Rectal smooth muscle tissue (tissue), 1 donor: ENCODE data around the gene CROCC2.

Source experiments
- H3K27ac ChIP-seq: one replicate; pipeline ENCODE4 v1.7.0; 2013; ENCODE audit warnings: low read depth, low read length, inconsistent platforms
- H3K27me3 ChIP-seq: one replicate; pipeline ENCODE4 v1.7.0; 2013; ENCODE audit warnings: low read length; ENCODE audit not compliant: control insufficient read depth, insufficient read depth
- H3K36me3 ChIP-seq: one replicate; pipeline ENCODE4 v1.7.0; 2013; ENCODE audit warnings: low read length; ENCODE audit not compliant: control insufficient read depth, insufficient read depth
- H3K4me1 ChIP-seq: one replicate; pipeline ENCODE4 v1.7.0; 2013; ENCODE audit warnings: low read length; ENCODE audit not compliant: control insufficient read depth, insufficient read depth
- H3K4me3 ChIP-seq: one replicate; pipeline ENCODE4 v1.7.0; 2013; ENCODE audit warnings: low read length
- H3K9ac ChIP-seq: one replicate; pipeline ENCODE4 v1.7.0; 2013; ENCODE audit warnings: low read length

The CROCC2 gene

GRCh38 chr2:240965905-240966456 lies 59.8 kb downstream of the CROCC2 start:
- Histone ChIP-seq H3K9ac (no peak overlapping the region), H3K27ac (no peak overlapping the region), H3K4me1 (no peaks in the 10 kb centered on the region), H3K4me3 (no peak overlapping the region), H3K36me3 (no peaks in the 10 kb centered on the region), H3K27me3 (no peaks in the 10 kb centered on the region)

- no peak overlapping the region for H3K27ac ChIP-seq
- H3K9ac ChIP-seq = no peak overlapping the region
- no peaks in the 10 kb centered on the region for H3K27me3 ChIP-seq
- no peaks in the 10 kb centered on the region for H3K36me3 ChIP-seq
- no peak overlapping the region for H3K4me3 ChIP-seq
- no peaks in the 10 kb centered on the region for H3K4me1 ChIP-seq
Observed at GRCh38 chr2:240966457-240966905, 60.3 kb downstream of the CROCC2 start.

GRCh38 chr2:240966906-240967680 lies 61.0 kb downstream of the CROCC2 start:
- Histone ChIP-seq H3K9ac (no peak overlapping the region), H3K4me3 (no peak overlapping the region), H3K4me1 (no peaks in the 10 kb centered on the region), H3K27ac (no peak overlapping the region), H3K36me3 (no peaks in the 10 kb centered on the region), H3K27me3 (no peaks in the 10 kb centered on the region)

GRCh38 chr2:240967681-240968621 lies 61.8 kb downstream of the CROCC2 start:
- H3K36me3 ChIP-seq = no peaks in the 10 kb centered on the region
- no peak overlapping the region for H3K9ac ChIP-seq
- no peak overlapping the region for H3K4me3 ChIP-seq
- no peak overlapping the region for H3K27ac ChIP-seq
- H3K4me1 ChIP-seq = no peaks in the 10 kb centered on the region
- H3K27me3 ChIP-seq = no peaks in the 10 kb centered on the region

- Histone ChIP-seq H3K4me3 (no peak overlapping the region), H3K9ac (no peak overlapping the region), H3K4me1 (no peaks in the 10 kb centered on the region), H3K36me3 (no peaks in the 10 kb centered on the region), H3K27me3 (no peaks in the 10 kb centered on the region), H3K27ac (no peak overlapping the region)
Observed at GRCh38 chr2:240968731-240969624, 62.8 kb downstream of the CROCC2 start.

- H3K27ac ChIP-seq = no peak overlapping the region
- H3K27me3 ChIP-seq = peaks cover under 1% of the 10 kb centered on the region
- no peaks in the 10 kb centered on the region for H3K4me1 ChIP-seq
- H3K9ac ChIP-seq = no peak overlapping the region
- H3K36me3 ChIP-seq = no peaks in the 10 kb centered on the region
- no peak overlapping the region for H3K4me3 ChIP-seq
Observed at GRCh38 chr2:240970104-240970503, 64.0 kb downstream of the CROCC2 start.

- Histone ChIP-seq H3K27ac (no peak overlapping the region), H3K4me3 (no peak overlapping the region), H3K4me1 (no peaks in the 10 kb centered on the region), H3K36me3 (no peaks in the 10 kb centered on the region), H3K9ac (no peak overlapping the region), H3K27me3 (peaks cover 4% of the 10 kb centered on the region)
Observed at GRCh38 chr2:240970816-240971215, 64.7 kb downstream of the CROCC2 start.

- Histone ChIP-seq H3K27me3 (peaks cover 4% of the 10 kb centered on the region), H3K36me3 (no peaks in the 10 kb centered on the region), H3K4me3 (no peak overlapping the region), H3K27ac (no peak overlapping the region), H3K9ac (no peak overlapping the region), H3K4me1 (no peaks in the 10 kb centered on the region)
Observed at GRCh38 chr2:240972201-240972600, 66.1 kb downstream of the CROCC2 start.

GRCh38 chr2:240972636-240973521 lies 66.7 kb downstream of the CROCC2 start:
- no peaks in the 10 kb centered on the region for H3K36me3 ChIP-seq
- no peak overlapping the region for H3K4me3 ChIP-seq
- peaks cover 4% of the 10 kb centered on the region for H3K27me3 ChIP-seq
- H3K4me1 ChIP-seq = no peaks in the 10 kb centered on the region
- no peak overlapping the region for H3K9ac ChIP-seq
- no peak overlapping the region for H3K27ac ChIP-seq

- Histone ChIP-seq H3K4me1 (no peaks in the 10 kb centered on the region), H3K9ac (no peak overlapping the region), H3K4me3 (no peak overlapping the region), H3K36me3 (no peaks in the 10 kb centered on the region), H3K27ac (no peak overlapping the region), H3K27me3 (peaks cover 4% of the 10 kb centered on the region)
Observed at GRCh38 chr2:240974771-240975572, 68.8 kb downstream of the CROCC2 start.
